ENCODE results near the gene LRRC58. TPM values are rescaled to one million over a fixed set of nuclear protein-coding genes. Genes with fewer than 3 reads are reported as not detected.
A peak's percentile ranks its signal among the peaks of the same experiment; 100 is the strongest.

LRRC58 gene
- total and polyA plus RNA-seq, 2 donors (not counting 3 experiments of a cell fraction or from before 2014, with no cell fraction given), result 3.7 to 11.9 TPM

GRCh38 chr3:120285508-120285841 lies 63.7 kb downstream of the LRRC58 start:
- intact Hi-C loops (cut with micrococcal nuclease), result no loop called here

GRCh38 chr3:120284747-120285507 lies 64.2 kb downstream of the LRRC58 start, which contains the start of gene GPR156:
Gene GPR156 (minus strand): TSS chr3:120285222. CDS start chr3:120244098, 41,124 bp downstream.
- intact Hi-C loops (cut with micrococcal nuclease), result no loop called here
- peaks cover 3% of the 10 kb centered on the region for H3K4me1 ChIP-seq (ENCODE audit: control insufficient read depth, extremely low read depth, insufficient read depth, low read length)
- H2AFZ ChIP-seq (ENCODE audit: low read depth, low read length), result peak within 1 kb of the TSS; percentile 85
- H3K79me2 ChIP-seq (ENCODE audit: control insufficient read depth, insufficient read depth, low read length), result no peaks in the 10 kb centered on the region
- H3K27me3 ChIP-seq (ENCODE audit: control insufficient read depth in 2 of 2, insufficient read depth in 2 of 2, low read length in 2 of 2), result peaks cover 28 to 32% of the 10 kb centered on the region in 2 experiments
- no peak for DNase-seq (ENCODE audit: low read depth, low spot score)
- no peak within 1 kb of the TSS for H3K27ac ChIP-seq (ENCODE audit: insufficient read depth, low read depth, low read length)
- H4K20me1 ChIP-seq (replicated peaks; ENCODE audit: control insufficient read depth, extremely low read depth, insufficient read depth, low read length), result no peaks in the 10 kb centered on the region
- FAIRE-seq, result no peak
- no TSS peak for BruUV-seq (replicated peaks)
- peak within 1 kb of the TSS; percentile 69 for H3K4me2 ChIP-seq (ENCODE audit: insufficient read depth, low read length)
- no peaks in the 10 kb centered on the region for H3K36me3 ChIP-seq (ENCODE audit: control insufficient read depth in 2 of 2, extremely low read depth in 1 of 2, insufficient read depth in 2 of 2, low read length in 2 of 2)
- dilution Hi-C loops (cut with MboI; ENCODE audit: extremely low pct_ligation_motif_present, low sequenced_read_pairs), result no loop called here
- peak; percentile 50 for TF ChIP-seq EZH2 (IDR thresholded peaks at IDR 0.05; ENCODE audit: borderline replicate concordance, low read depth, low read length, severe bottlenecking)
- peak; percentile 28 for TF ChIP-seq MAX (IDR thresholded peaks at IDR 0.05; ENCODE audit: insufficient read depth, insufficient read length)
- no peak for TF ChIP-seq FOS (IDR thresholded peaks at IDR 0.05; ENCODE audit: borderline replicate concordance, insufficient read depth, low read length)
- TF ChIP-seq GATA2 (IDR thresholded peaks at IDR 0.05; ENCODE audit: insufficient read depth, insufficient read length, low read depth, low read length), result no peak
- H3K4me3 ChIP-seq (replicated peaks in 1 of 3; ENCODE audit: insufficient read depth in 1 of 3, low read depth in 1 of 3, low read length in 3 of 3), result peak within 1 kb of the TSS; percentile 13 to 47 (median 42)
- no peaks in the 10 kb centered on the region for H3K9me1 ChIP-seq (replicated peaks; ENCODE audit: control insufficient read depth, extremely low read depth, insufficient read depth, low read length)
- CTCF ChIA-PET, result no interaction called here
- peak within 1 kb of the TSS; percentile 22 for H3K9ac ChIP-seq (replicated peaks; ENCODE audit: extremely low read depth, insufficient read depth, low read length)
- no peaks in the 10 kb centered on the region for H3K9me3 ChIP-seq (replicated peaks; ENCODE audit: control insufficient read depth, insufficient read depth, low read length)
- POLR2A ChIA-PET, result no interaction called here

More at GRCh38 chr3:120285508-120285841, 63.7 kb downstream of the LRRC58 start:
- Histone ChIP-seq H2AFZ (ENCODE audit: low read depth, low read length) (peak overlapping the region; percentile 85), H3K4me2 (ENCODE audit: insufficient read depth, low read length) (peak overlapping the region; percentile 69), H3K9me3 (replicated peaks; ENCODE audit: control insufficient read depth, insufficient read depth, low read length) (no peaks in the 10 kb centered on the region), H4K20me1 (replicated peaks; ENCODE audit: control insufficient read depth, extremely low read depth, insufficient read depth, low read length) (no peaks in the 10 kb centered on the region), H3K4me3 (replicated peaks in 1 of 3; ENCODE audit: insufficient read depth in 1 of 3, low read depth in 1 of 3, low read length in 3 of 3) (peak overlapping the region in 1 of 3 experiments; percentile 42), H3K4me1 (ENCODE audit: control insufficient read depth, extremely low read depth, insufficient read depth, low read length) (peaks cover 3% of the 10 kb centered on the region), H3K27me3 (ENCODE audit: control insufficient read depth in 2 of 2, insufficient read depth in 2 of 2, low read length in 2 of 2) (peaks cover 28 to 32% of the 10 kb centered on the region in 2 experiments), H3K27ac (ENCODE audit: insufficient read depth, low read depth, low read length) (no peak overlapping the region), H3K9me1 (replicated peaks; ENCODE audit: control insufficient read depth, extremely low read depth, insufficient read depth, low read length) (no peaks in the 10 kb centered on the region), H3K9ac (replicated peaks; ENCODE audit: extremely low read depth, insufficient read depth, low read length) (peak overlapping the region; percentile 22), H3K79me2 (ENCODE audit: control insufficient read depth, insufficient read depth, low read length) (no peaks in the 10 kb centered on the region), H3K36me3 (ENCODE audit: control insufficient read depth in 2 of 2, extremely low read depth in 1 of 2, insufficient read depth in 2 of 2, low read length in 2 of 2) (no peaks in the 10 kb centered on the region)
- POLR2A ChIA-PET, result no interaction called here
- dilution Hi-C loops (cut with MboI; ENCODE audit: extremely low pct_ligation_motif_present, low sequenced_read_pairs), result no loop called here
- DNase-seq (ENCODE audit: low read depth, low spot score) (no peak), FAIRE-seq (no peak)
- BruUV-seq (replicated peaks), result no TSS peak
- TF ChIP-seq POLR2AphosphoS5 (IDR thresholded peaks at IDR 0.05; ENCODE audit: insufficient read depth, low read depth, low read length) (no peak), EZH2 (IDR thresholded peaks at IDR 0.05; ENCODE audit: borderline replicate concordance, low read depth, low read length, severe bottlenecking) (peak; percentile 41)
- CTCF ChIA-PET, result interaction anchor here (1.2 kb wide), 1 partner anchor 15 kb away, joined by 3 read pairs; no protein-coding TSS in a partner anchor
